ENCODE results near the gene PRKAG2. TPM values are rescaled to one million over a fixed set of nuclear protein-coding genes. Genes with fewer than 3 reads are reported as not detected.

Gene PRKAG2
- total RNA-seq, 1 experiment from 2014 or later: 24.2 TPM

GRCh38 chr7:151903249-151904032, 26.5 kb upstream of the PRKAG2 start:
- in situ Hi-C loops (cut with HindIII; ENCODE audit: low pct_unique_long_range_greater_than_20kb, low sequenced_read_pairs): no loop called here
- DNase-seq (ENCODE audit: low read depth): no peak

GRCh38 chr7:151902311-151902710, 25.4 kb upstream of the PRKAG2 start:
- DNase-seq (ENCODE audit: low read depth): no peak
- in situ Hi-C loops (cut with HindIII; ENCODE audit: low pct_unique_long_range_greater_than_20kb, low sequenced_read_pairs): no loop called here

GRCh38 chr7:151901828-151902227, 24.9 kb upstream of the PRKAG2 start:
- DNase-seq (ENCODE audit: low read depth): no peak
- in situ Hi-C loops (cut with HindIII; ENCODE audit: low pct_unique_long_range_greater_than_20kb, low sequenced_read_pairs): no loop called here

GRCh38 chr7:151900986-151901621, 24.2 kb upstream of the PRKAG2 start:
- in situ Hi-C loops (cut with HindIII; ENCODE audit: low pct_unique_long_range_greater_than_20kb, low sequenced_read_pairs): no loop called here
- no peak for DNase-seq (ENCODE audit: low read depth)

- in situ Hi-C loops (cut with HindIII; ENCODE audit: low pct_unique_long_range_greater_than_20kb, low sequenced_read_pairs): no loop called here
Measured at GRCh38 chr7:151900591-151900985, 23.7 kb upstream of the PRKAG2 start.

GRCh38 chr7:151899513-151900360, 22.8 kb upstream of the PRKAG2 start:
- DNase-seq (ENCODE audit: low read depth): no peak
- in situ Hi-C loops (cut with HindIII; ENCODE audit: low pct_unique_long_range_greater_than_20kb, low sequenced_read_pairs): no loop called here

More at GRCh38 chr7:151900591-151900985, 23.7 kb upstream of the PRKAG2 start:
- DNase-seq (ENCODE audit: low read depth): no peak

- no peak for DNase-seq (ENCODE audit: low read depth)
- in situ Hi-C loops (cut with HindIII; ENCODE audit: low pct_unique_long_range_greater_than_20kb, low sequenced_read_pairs): no loop called here
Measured at GRCh38 chr7:151897951-151898686, 21.2 kb upstream of the PRKAG2 start.

GRCh38 chr7:151897161-151897731, 20.3 kb upstream of the PRKAG2 start:
- in situ Hi-C loops (cut with HindIII; ENCODE audit: low pct_unique_long_range_greater_than_20kb, low sequenced_read_pairs): no loop called here
- no peak for DNase-seq (ENCODE audit: low read depth)

GRCh38 chr7:151896486-151896885, 19.6 kb upstream of the PRKAG2 start:
- in situ Hi-C loops (cut with HindIII; ENCODE audit: low pct_unique_long_range_greater_than_20kb, low sequenced_read_pairs): no loop called here
- DNase-seq (ENCODE audit: low read depth): no peak

GRCh38 chr7:151896086-151896485, 19.2 kb upstream of the PRKAG2 start:
- no peak for DNase-seq (ENCODE audit: low read depth)
- in situ Hi-C loops (cut with HindIII; ENCODE audit: low pct_unique_long_range_greater_than_20kb, low sequenced_read_pairs): no loop called here

- DNase-seq (ENCODE audit: low read depth): no peak
- in situ Hi-C loops (cut with HindIII; ENCODE audit: low pct_unique_long_range_greater_than_20kb, low sequenced_read_pairs): no loop called here
Measured at GRCh38 chr7:151895631-151896031, 18.7 kb upstream of the PRKAG2 start.

GRCh38 chr7:151895008-151895630, 18.2 kb upstream of the PRKAG2 start:
- in situ Hi-C loops (cut with HindIII; ENCODE audit: low pct_unique_long_range_greater_than_20kb, low sequenced_read_pairs): no loop called here
- no peak for DNase-seq (ENCODE audit: low read depth)

GRCh38 chr7:151894111-151895007, 17.4 kb upstream of the PRKAG2 start:
- in situ Hi-C loops (cut with HindIII; ENCODE audit: low pct_unique_long_range_greater_than_20kb, low sequenced_read_pairs): no loop called here
- no peak for DNase-seq (ENCODE audit: low read depth)

GRCh38 chr7:151893405-151893923, 16.5 kb upstream of the PRKAG2 start:
- in situ Hi-C loops (cut with HindIII; ENCODE audit: low pct_unique_long_range_greater_than_20kb, low sequenced_read_pairs): no loop called here
- DNase-seq (ENCODE audit: low read depth): no peak

GRCh38 chr7:151891753-151892152, 14.8 kb upstream of the PRKAG2 start:
- in situ Hi-C loops (cut with HindIII; ENCODE audit: low pct_unique_long_range_greater_than_20kb, low sequenced_read_pairs): no loop called here
- DNase-seq (ENCODE audit: low read depth): no peak

GRCh38 chr7:151891182-151891581, 14.3 kb upstream of the PRKAG2 start:
- no peak for DNase-seq (ENCODE audit: low read depth)
- in situ Hi-C loops (cut with HindIII; ENCODE audit: low pct_unique_long_range_greater_than_20kb, low sequenced_read_pairs): no loop called here

Measured in Caki2 (cell line).